GM23338 (cell line): Measurements from ENCODE around the gene SNX8. TPM values are rescaled to one million over a fixed set of nuclear protein-coding genes. Genes with fewer than 3 reads are reported as not detected.

Experiments
- ATAC-seq: fragments of 200-7000 bp; cut with Tn5 transposase; 3 replicates; pipeline ENCODE4 v1.9.1; 2020
- DNase-seq: peaks from one replicate; pipeline ENCODE4 v3.0.0-alpha.2; 2015; ENCODE audit warnings: low spot score
- H2AFZ ChIP-seq: fragments of 200-600 bp; sonication (generic); 2 replicates; pipeline ENCODE4 v1.8.0; 2016; ENCODE audit warnings: antibody characterized with exemption, mild to moderate bottlenecking, moderate library complexity
- H3F3A ChIP-seq: fragments of 200-600 bp; sonication (generic); replicated peaks from 2 replicates; pipeline ENCODE4 v1.8.0; 2017; ENCODE audit warnings: antibody characterized with exemption, mixed run types, low read depth
- H3K27ac ChIP-seq: fragments of 200-600 bp; sonication (generic); 2 replicates; pipeline ENCODE4 v1.6.1; 2016; ENCODE audit warnings: low read depth
- H3K27me3 ChIP-seq: fragments of 200-600 bp; sonication (generic); 2 replicates; pipeline ENCODE4 v1.8.0; 2016; ENCODE audit warnings: mild to moderate bottlenecking, mixed run types, moderate library complexity; ENCODE audit not compliant: insufficient read depth
- H3K36me3 ChIP-seq: fragments of 200-600 bp; sonication (generic); 2 replicates; pipeline ENCODE4 v1.8.0; 2016; ENCODE audit warnings: mild to moderate bottlenecking; ENCODE audit not compliant: insufficient read depth
- H3K4me1 ChIP-seq: fragments of 200-600 bp; sonication (generic); 2 replicates; pipeline ENCODE4 v1.8.0; 2016; ENCODE audit warnings: mild to moderate bottlenecking, moderate library complexity; ENCODE audit not compliant: insufficient read depth
- H3K4me2 ChIP-seq: fragments of 200-600 bp; sonication (generic); 2 replicates; pipeline ENCODE4 v1.7.1; 2017; ENCODE audit warnings: mixed run types
- H3K4me3 ChIP-seq: fragments of 200-600 bp; sonication (generic); 2 replicates; pipeline ENCODE4 v1.6.1; 2016; ENCODE audit warnings: mixed run types
- H3K79me2 ChIP-seq: fragments of 200-600 bp; sonication (generic); replicated peaks from 2 replicates; pipeline ENCODE4 v1.8.0; 2017; ENCODE audit warnings: mild to moderate bottlenecking; ENCODE audit not compliant: insufficient read depth
- H3K9me2 ChIP-seq: fragments of 200-600 bp; sonication (generic); 2 replicates; pipeline ENCODE4 v1.8.0; 2017; ENCODE audit not compliant: insufficient read depth
- H4K20me1 ChIP-seq: fragments of 200-600 bp; sonication (generic); replicated peaks from 2 replicates; pipeline ENCODE4 v1.8.0; 2017; ENCODE audit warnings: mild to moderate bottlenecking; ENCODE audit not compliant: insufficient read depth
- H3K27ac Mint-ChIP-seq: 2 replicates; pipeline ENCODE4 v1.8.0; 2020; ENCODE audit warnings: inconsistent platforms, mild to moderate bottlenecking, moderate library complexity, mixed read lengths
- H3K27me3 Mint-ChIP-seq: 3 replicates; pipeline ENCODE4 v1.8.0; 2022; ENCODE audit warnings: low read depth, mild to moderate bottlenecking, moderate library complexity, mixed read lengths, inconsistent platforms; ENCODE audit not compliant: insufficient read depth, poor library complexity
- H3K36me3 Mint-ChIP-seq: 3 replicates; pipeline ENCODE4 v1.8.0; 2021; ENCODE audit warnings: low read depth, mild to moderate bottlenecking, inconsistent platforms, moderate library complexity, mixed read lengths
- H3K4me1 Mint-ChIP-seq: 3 replicates; pipeline ENCODE4 v1.8.0; 2020; ENCODE audit warnings: mild to moderate bottlenecking, inconsistent platforms, mixed read lengths
- H3K4me3 Mint-ChIP-seq: 3 replicates; pipeline ENCODE4 v1.8.0; 2021; ENCODE audit warnings: moderate library complexity, mild to moderate bottlenecking, inconsistent platforms, mixed read lengths
- H3K9me3 Mint-ChIP-seq: 3 replicates; pipeline ENCODE4 v1.8.0; 2020; ENCODE audit warnings: moderate library complexity, mild to moderate bottlenecking, inconsistent platforms, mixed read lengths
- CREB1 ChIP-seq: fragments of 250-450 bp; sonication (Bioruptor Pico); IDR thresholded peaks from 2 replicates; pipeline ENCODE4 v1.5.0; 2020; ENCODE audit warnings: low read depth, mild to moderate bottlenecking, moderate library complexity
- EZH2 ChIP-seq: fragments of 200-600 bp; sonication (generic); IDR thresholded peaks from one replicate; pipeline ENCODE4 v1.8.0; 2017; ENCODE audit warnings: antibody characterized with exemption, mild to moderate bottlenecking, low read depth; ENCODE audit not compliant: unreplicated experiment
- EZH2phosphoT487 ChIP-seq: fragments of 200-600 bp; sonication (generic); IDR thresholded peaks from one replicate; pipeline ENCODE4 v1.8.1; 2018; ENCODE audit warnings: antibody characterized with exemption; ENCODE audit not compliant: unreplicated experiment
- JUNB ChIP-seq: IDR thresholded peaks from one replicate; pipeline ENCODE4 v1.6.1; 2016; ENCODE audit warnings: antibody characterized with exemption; ENCODE audit not compliant: unreplicated experiment
- NANOG ChIP-seq: IDR thresholded peaks from 2 replicates; pipeline ENCODE4 v1.6.1; 2016; ENCODE audit warnings: antibody characterized with exemption, borderline replicate concordance
- POLR2AphosphoS5 ChIP-seq: IDR thresholded peaks from 2 replicates; pipeline ENCODE4 v1.6.1; 2016; ENCODE audit warnings: antibody characterized with exemption, low read depth
- STAT1 ChIP-seq: IDR thresholded peaks from one replicate; pipeline ENCODE4 v1.6.1; 2016; ENCODE audit warnings: antibody characterized with exemption; ENCODE audit not compliant: unreplicated experiment
- ZNF114 ChIP-seq: fragments of 250-450 bp; sonication (Bioruptor Pico); IDR thresholded peaks from 2 replicates; pipeline ENCODE4 v1.5.0; 2020; ENCODE audit warnings: mild to moderate bottlenecking, moderate library complexity
- ZNF331 ChIP-seq: fragments of 250-450 bp; sonication (Bioruptor Pico); IDR thresholded peaks from 2 replicates; pipeline ENCODE4 v1.5.0; 2020; ENCODE audit warnings: low read depth, mild to moderate bottlenecking, moderate library complexity
- polyA plus RNA-seq: library from polyadenylated mRNA; unstranded; fragments of >200 nt; fragmentation: Nextera tagmentation; extraction: Ambion mirVana; gene quantifications from 2 replicates; pipeline ENCODE4 v1.2.1, GENCODE V29; 2016
- total RNA-seq: library from RNA; depleted of rRNA; stranded (reverse); fragments of >200 nt; shearing (Covaris generic); gene quantifications from 2 replicates; pipeline ENCODE4 v1.2.3, GENCODE V29; 2014
- TF ChIP-seq, protein P1 (sequence below): IDR thresholded peaks from 2 replicates; pipeline ENCODE4 v1.6.1; 2016; ENCODE audit warnings: antibody characterized with exemption
- TF ChIP-seq, protein P2 (sequence below): fragments of 250-450 bp; sonication (Bioruptor Pico); IDR thresholded peaks from 2 replicates; pipeline ENCODE4 v1.5.0; 2020; ENCODE audit warnings: mild to moderate bottlenecking, moderate library complexity
- TF ChIP-seq, protein P3 (sequence below): IDR thresholded peaks from one replicate; pipeline ENCODE4 v1.6.1; 2018; ENCODE audit warnings: antibody characterized with exemption; ENCODE audit not compliant: unreplicated experiment
- TF ChIP-seq, protein P4 (sequence below), 2 experiments: fragments of 200-600 bp in 1 of 2; sonication (generic) in 1 of 2; conservative IDR thresholded peaks; 2 replicates each; pipeline versions ENCODE4 v1.5.1 to v1.6.1; 2016 to 2017; ENCODE audit warnings: antibody characterized with exemption in 2 of 2, low read depth in 2 of 2, mild to moderate bottlenecking in 2 of 2, moderate library complexity in 1 of 2

SNX8 gene
- total and polyA plus RNA-seq, 2 experiments from 2014 or later = 44.3 to 50.9 TPM

DNA sequence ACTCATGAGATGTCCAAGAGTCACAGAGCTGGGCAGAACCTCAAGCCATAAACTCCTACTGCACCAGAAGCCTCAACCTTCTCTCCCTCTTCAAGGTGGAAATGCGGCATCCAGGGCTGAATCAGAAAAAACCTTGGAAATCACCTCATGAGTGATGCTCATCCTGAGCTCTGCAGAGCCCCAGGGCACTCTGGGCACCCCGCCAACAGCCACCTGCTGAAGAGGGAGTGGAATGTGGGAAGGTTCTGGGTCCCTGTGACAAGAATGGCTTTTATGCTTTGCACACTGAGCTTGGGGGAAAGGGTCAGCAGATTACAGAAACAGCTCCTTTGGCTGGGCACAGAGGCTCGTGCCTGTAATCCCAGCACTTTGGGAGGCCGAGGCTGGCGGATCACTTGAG lies 53.4 kb downstream of the SNX8 start (continued):
- TF ChIP-seq POLR2AphosphoS5 (no peak), JUNB (no peak), NANOG (no peak)

DNA sequence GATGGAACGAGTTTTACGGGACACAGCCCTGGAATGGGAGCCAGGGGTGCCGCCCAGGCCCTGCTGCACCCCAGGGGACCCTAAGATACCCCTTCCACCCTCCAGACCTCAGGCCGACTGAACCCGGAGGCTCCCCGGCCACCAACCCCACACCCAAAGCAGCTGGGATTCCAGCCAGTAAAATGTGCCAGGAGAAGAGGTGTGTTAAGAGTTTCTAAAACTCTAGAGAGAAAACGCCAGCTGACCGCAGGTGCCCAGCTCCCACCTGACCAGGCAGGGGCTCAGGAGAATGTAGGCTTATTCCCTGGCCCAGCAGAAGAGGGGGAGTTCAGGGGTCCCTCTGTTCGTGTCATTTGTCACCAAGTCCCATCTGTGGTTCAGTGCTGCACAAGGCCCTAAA lies 54.8 kb downstream of the SNX8 start:
- Histone ChIP-seq H3K27me3 (no peaks in the 10 kb centered on the region), H4K20me1 (no peaks in the 10 kb centered on the region), H3K27ac (no peak overlapping the region), H3K4me2 (no peak overlapping the region), H3K9me2 (no peaks in the 10 kb centered on the region), H2AFZ (no peak overlapping the region), H3K36me3 (no peaks in the 10 kb centered on the region), H3K4me1 (no peaks in the 10 kb centered on the region), H3K4me3 (no peak overlapping the region), H3K79me2 (no peaks in the 10 kb centered on the region), H3F3A (no peaks in the 10 kb centered on the region)
- H3K4me3 Mint-ChIP-seq = no peak overlapping the region
- ATAC-seq = no peak
- no peak for DNase-seq
- TF ChIP-seq POLR2AphosphoS5 (no peak), NANOG (no peak), EZH2 (no peak), STAT1 (no peak), JUNB (no peak), CREB1 (CRISPR knock-in tag) (no peak), ZNF114 (CRISPR knock-in tag) (no peak), EZH2phosphoT487 (no peak), ZNF331 (CRISPR knock-in tag) (no peak)
- TF ChIP-seq, protein P1, sequence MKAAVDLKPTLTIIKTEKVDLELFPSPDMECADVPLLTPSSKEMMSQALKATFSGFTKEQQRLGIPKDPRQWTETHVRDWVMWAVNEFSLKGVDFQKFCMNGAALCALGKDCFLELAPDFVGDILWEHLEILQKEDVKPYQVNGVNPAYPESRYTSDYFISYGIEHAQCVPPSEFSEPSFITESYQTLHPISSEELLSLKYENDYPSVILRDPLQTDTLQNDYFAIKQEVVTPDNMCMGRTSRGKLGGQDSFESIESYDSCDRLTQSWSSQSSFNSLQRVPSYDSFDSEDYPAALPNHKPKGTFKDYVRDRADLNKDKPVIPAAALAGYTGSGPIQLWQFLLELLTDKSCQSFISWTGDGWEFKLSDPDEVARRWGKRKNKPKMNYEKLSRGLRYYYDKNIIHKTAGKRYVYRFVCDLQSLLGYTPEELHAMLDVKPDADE = no peak
- TF ChIP-seq, protein P2, sequence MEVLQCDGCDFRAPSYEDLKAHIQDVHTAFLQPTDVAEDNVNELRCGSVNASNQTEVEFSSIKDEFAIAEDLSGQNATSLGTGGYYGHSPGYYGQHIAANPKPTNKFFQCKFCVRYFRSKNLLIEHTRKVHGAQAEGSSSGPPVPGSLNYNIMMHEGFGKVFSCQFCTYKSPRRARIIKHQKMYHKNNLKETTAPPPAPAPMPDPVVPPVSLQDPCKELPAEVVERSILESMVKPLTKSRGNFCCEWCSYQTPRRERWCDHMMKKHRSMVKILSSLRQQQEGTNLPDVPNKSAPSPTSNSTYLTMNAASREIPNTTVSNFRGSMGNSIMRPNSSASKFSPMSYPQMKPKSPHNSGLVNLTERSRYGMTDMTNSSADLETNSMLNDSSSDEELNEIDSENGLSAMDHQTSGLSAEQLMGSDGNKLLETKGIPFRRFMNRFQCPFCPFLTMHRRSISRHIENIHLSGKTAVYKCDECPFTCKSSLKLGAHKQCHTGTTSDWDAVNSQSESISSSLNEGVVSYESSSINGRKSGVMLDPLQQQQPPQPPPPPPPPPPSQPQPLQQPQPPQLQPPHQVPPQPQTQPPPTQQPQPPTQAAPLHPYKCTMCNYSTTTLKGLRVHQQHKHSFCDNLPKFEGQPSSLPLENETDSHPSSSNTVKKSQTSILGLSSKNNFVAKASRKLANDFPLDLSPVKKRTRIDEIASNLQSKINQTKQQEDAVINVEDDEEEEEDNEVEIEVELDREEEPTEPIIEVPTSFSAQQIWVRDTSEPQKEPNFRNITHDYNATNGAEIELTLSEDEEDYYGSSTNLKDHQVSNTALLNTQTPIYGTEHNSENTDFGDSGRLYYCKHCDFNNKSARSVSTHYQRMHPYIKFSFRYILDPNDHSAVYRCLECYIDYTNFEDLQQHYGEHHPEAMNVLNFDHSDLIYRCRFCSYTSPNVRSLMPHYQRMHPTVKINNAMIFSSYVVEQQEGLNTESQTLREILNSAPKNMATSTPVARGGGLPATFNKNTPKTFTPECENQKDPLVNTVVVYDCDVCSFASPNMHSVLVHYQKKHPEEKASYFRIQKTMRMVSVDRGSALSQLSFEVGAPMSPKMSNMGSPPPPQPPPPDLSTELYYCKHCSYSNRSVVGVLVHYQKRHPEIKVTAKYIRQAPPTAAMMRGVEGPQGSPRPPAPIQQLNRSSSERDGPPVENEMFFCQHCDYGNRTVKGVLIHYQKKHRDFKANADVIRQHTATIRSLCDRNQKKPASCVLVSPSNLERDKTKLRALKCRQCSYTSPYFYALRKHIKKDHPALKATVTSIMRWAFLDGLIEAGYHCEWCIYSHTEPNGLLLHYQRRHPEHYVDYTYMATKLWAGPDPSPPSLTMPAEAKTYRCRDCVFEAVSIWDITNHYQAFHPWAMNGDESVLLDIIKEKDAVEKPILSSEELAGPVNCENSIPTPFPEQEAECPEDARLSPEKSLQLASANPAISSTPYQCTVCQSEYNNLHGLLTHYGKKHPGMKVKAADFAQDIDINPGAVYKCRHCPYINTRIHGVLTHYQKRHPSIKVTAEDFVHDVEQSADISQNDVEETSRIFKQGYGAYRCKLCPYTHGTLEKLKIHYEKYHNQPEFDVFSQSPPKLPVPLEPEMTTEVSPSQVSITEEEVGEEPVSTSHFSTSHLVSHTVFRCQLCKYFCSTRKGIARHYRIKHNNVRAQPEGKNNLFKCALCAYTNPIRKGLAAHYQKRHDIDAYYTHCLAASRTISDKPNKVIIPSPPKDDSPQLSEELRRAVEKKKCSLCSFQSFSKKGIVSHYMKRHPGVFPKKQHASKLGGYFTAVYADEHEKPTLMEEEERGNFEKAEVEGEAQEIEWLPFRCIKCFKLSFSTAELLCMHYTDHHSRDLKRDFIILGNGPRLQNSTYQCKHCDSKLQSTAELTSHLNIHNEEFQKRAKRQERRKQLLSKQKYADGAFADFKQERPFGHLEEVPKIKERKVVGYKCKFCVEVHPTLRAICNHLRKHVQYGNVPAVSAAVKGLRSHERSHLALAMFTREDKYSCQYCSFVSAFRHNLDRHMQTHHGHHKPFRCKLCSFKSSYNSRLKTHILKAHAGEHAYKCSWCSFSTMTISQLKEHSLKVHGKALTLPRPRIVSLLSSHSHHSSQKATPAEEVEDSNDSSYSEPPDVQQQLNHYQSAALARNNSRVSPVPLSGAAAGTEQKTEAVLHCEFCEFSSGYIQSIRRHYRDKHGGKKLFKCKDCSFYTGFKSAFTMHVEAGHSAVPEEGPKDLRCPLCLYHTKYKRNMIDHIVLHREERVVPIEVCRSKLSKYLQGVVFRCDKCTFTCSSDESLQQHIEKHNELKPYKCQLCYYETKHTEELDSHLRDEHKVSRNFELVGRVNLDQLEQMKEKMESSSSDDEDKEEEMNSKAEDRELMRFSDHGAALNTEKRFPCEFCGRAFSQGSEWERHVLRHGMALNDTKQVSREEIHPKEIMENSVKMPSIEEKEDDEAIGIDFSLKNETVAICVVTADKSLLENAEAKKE = no peak
- TF ChIP-seq, protein P3, sequence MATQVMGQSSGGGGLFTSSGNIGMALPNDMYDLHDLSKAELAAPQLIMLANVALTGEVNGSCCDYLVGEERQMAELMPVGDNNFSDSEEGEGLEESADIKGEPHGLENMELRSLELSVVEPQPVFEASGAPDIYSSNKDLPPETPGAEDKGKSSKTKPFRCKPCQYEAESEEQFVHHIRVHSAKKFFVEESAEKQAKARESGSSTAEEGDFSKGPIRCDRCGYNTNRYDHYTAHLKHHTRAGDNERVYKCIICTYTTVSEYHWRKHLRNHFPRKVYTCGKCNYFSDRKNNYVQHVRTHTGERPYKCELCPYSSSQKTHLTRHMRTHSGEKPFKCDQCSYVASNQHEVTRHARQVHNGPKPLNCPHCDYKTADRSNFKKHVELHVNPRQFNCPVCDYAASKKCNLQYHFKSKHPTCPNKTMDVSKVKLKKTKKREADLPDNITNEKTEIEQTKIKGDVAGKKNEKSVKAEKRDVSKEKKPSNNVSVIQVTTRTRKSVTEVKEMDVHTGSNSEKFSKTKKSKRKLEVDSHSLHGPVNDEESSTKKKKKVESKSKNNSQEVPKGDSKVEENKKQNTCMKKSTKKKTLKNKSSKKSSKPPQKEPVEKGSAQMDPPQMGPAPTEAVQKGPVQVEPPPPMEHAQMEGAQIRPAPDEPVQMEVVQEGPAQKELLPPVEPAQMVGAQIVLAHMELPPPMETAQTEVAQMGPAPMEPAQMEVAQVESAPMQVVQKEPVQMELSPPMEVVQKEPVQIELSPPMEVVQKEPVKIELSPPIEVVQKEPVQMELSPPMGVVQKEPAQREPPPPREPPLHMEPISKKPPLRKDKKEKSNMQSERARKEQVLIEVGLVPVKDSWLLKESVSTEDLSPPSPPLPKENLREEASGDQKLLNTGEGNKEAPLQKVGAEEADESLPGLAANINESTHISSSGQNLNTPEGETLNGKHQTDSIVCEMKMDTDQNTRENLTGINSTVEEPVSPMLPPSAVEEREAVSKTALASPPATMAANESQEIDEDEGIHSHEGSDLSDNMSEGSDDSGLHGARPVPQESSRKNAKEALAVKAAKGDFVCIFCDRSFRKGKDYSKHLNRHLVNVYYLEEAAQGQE = no peak
- TF ChIP-seq, protein P4, sequence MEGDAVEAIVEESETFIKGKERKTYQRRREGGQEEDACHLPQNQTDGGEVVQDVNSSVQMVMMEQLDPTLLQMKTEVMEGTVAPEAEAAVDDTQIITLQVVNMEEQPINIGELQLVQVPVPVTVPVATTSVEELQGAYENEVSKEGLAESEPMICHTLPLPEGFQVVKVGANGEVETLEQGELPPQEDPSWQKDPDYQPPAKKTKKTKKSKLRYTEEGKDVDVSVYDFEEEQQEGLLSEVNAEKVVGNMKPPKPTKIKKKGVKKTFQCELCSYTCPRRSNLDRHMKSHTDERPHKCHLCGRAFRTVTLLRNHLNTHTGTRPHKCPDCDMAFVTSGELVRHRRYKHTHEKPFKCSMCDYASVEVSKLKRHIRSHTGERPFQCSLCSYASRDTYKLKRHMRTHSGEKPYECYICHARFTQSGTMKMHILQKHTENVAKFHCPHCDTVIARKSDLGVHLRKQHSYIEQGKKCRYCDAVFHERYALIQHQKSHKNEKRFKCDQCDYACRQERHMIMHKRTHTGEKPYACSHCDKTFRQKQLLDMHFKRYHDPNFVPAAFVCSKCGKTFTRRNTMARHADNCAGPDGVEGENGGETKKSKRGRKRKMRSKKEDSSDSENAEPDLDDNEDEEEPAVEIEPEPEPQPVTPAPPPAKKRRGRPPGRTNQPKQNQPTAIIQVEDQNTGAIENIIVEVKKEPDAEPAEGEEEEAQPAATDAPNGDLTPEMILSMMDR (conservative IDR thresholded peaks at IDR 0.05; ENCODE audit: low read depth in 2 of 2) = no peak
- H3K27ac Mint-ChIP-seq = peak overlapping the region; percentile 65; the same call in 1 of the 2 replicates
- H3K4me1 Mint-ChIP-seq = no peaks in the 10 kb centered on the region
- H3K9me3 Mint-ChIP-seq = no peaks in the 10 kb centered on the region
- H3K36me3 Mint-ChIP-seq = peaks cover 21% of the 10 kb centered on the region
- H3K27me3 Mint-ChIP-seq = peaks cover 12% of the 10 kb centered on the region
